ENCODE measurements around the gene FAM133A. TPM values are rescaled to one million over a fixed set of nuclear protein-coding genes. Genes with fewer than 3 reads are reported as not detected.

Gene FAM133A
- total RNA-seq (1 to 10 TPM; 2.4 to 3.4 TPM), polyA plus RNA-seq (ENCODE audit: insufficient read length in 2 of 2) (1 to 10 TPM; 2.5 to 3.5 TPM)
- long read RNA-seq, donor 1: 0 reads
- long read RNA-seq, donor 2: 0 reads
- long read RNA-seq, donor 3: 0 reads
- long read RNA-seq, donor 4: 0 reads

- DNase-seq (ENCODE audit: low read depth in 4 of 6, low spot score in 6 of 6): peak in 3 of 6 donors; percentile 44 to 90 (median 44)
- Histone ChIP-seq H3K36me3 (ENCODE audit: control insufficient read depth, insufficient read depth, low read length) (peaks cover 3% of the 10 kb centered on the region), H3K9me3 (ENCODE audit: control insufficient read depth, insufficient read depth, low read length) (no peaks in the 10 kb centered on the region), H3K27me3 (ENCODE audit: control insufficient read depth, insufficient read depth, low read length) (peaks cover 15% of the 10 kb centered on the region), H3K4me3 (ENCODE audit: low read depth, low read length) (peak within 1 kb of the TSS; percentile 69), H3K4me1 (ENCODE audit: control insufficient read depth, insufficient read depth, low read length) (no peaks in the 10 kb centered on the region), H3K27ac (ENCODE audit: low read depth, low read length) (peak within 1 kb of the TSS; percentile 87)
- WGBS (ENCODE audit: insufficient coverage): no CpG with 5 or more reads among the region's 11 CpGs
These were observed at the start of gene FAM133A for GRCh38 chrX:93673869-93674271. Gene FAM133A (plus strand): TSS chrX:93674206. CDS start chrX:93709420, 35,214 bp downstream.

- no peaks in the 10 kb centered on the region for H3K4me1 ChIP-seq (ENCODE audit: control insufficient read depth, insufficient read depth, low read length)
- no peaks in the 10 kb centered on the region for H3K36me3 ChIP-seq (ENCODE audit: control insufficient read depth, insufficient read depth, low read length)
- no peaks in the 10 kb centered on the region for H3K27me3 ChIP-seq (ENCODE audit: control insufficient read depth, insufficient read depth, low read length)
- 75% methylated on average over 2 of the region's 2 CpGs for WGBS (ENCODE audit: insufficient coverage)
- H3K4me3 ChIP-seq (ENCODE audit: low read depth, low read length): no peak overlapping the region
- H3K27ac ChIP-seq (ENCODE audit: low read depth, low read length): no peak overlapping the region
- DNase-seq (ENCODE audit: low read depth in 4 of 6, low spot score in 6 of 6): no peak
- H3K9me3 ChIP-seq (ENCODE audit: control insufficient read depth, insufficient read depth, low read length): no peaks in the 10 kb centered on the region
These were observed 36.4 kb upstream of the FAM133A start for GRCh38 chrX:93637591-93637990.

- no peak for DNase-seq (ENCODE audit: low read depth in 4 of 6, low spot score in 6 of 6)
- WGBS (ENCODE audit: insufficient coverage): 80% methylated on average over 1 of the region's 1 CpG
- no peaks in the 10 kb centered on the region for H3K36me3 ChIP-seq (ENCODE audit: control insufficient read depth, insufficient read depth, low read length)
- H3K27me3 ChIP-seq (ENCODE audit: control insufficient read depth, insufficient read depth, low read length): no peaks in the 10 kb centered on the region
- peaks cover 2% of the 10 kb centered on the region for H3K9me3 ChIP-seq (ENCODE audit: control insufficient read depth, insufficient read depth, low read length)
- no peaks in the 10 kb centered on the region for H3K4me1 ChIP-seq (ENCODE audit: control insufficient read depth, insufficient read depth, low read length)
- no peak overlapping the region for H3K27ac ChIP-seq (ENCODE audit: low read depth, low read length)
- no peak overlapping the region for H3K4me3 ChIP-seq (ENCODE audit: low read depth, low read length)
These were observed 24.6 kb upstream of the FAM133A start for GRCh38 chrX:93649381-93649780.

GRCh38 chrX:93660575-93660974, 13.4 kb upstream of the FAM133A start:
- 86% methylated on average over 7 of the region's 7 CpGs for WGBS (ENCODE audit: insufficient coverage)
- Histone ChIP-seq H3K27ac (ENCODE audit: low read depth, low read length) (no peak overlapping the region), H3K36me3 (ENCODE audit: control insufficient read depth, insufficient read depth, low read length) (no peaks in the 10 kb centered on the region), H3K9me3 (ENCODE audit: control insufficient read depth, insufficient read depth, low read length) (no peaks in the 10 kb centered on the region), H3K4me3 (ENCODE audit: low read depth, low read length) (no peak overlapping the region), H3K27me3 (ENCODE audit: control insufficient read depth, insufficient read depth, low read length) (no peaks in the 10 kb centered on the region), H3K4me1 (ENCODE audit: control insufficient read depth, insufficient read depth, low read length) (no peaks in the 10 kb centered on the region)
- DNase-seq (ENCODE audit: low read depth in 4 of 6, low spot score in 6 of 6): no peak

GRCh38 chrX:93673056-93673868, 744 bp upstream of the FAM133A start, which contains the start of gene NAP1L3:
Gene NAP1L3 (minus strand): TSS chrX:93673578. CDS start chrX:93673304, 274 bp downstream.
- H3K27me3 ChIP-seq (ENCODE audit: control insufficient read depth, insufficient read depth, low read length): peaks cover 16% of the 10 kb centered on the region
- peak within 1 kb of the TSS; percentile 87 for H3K27ac ChIP-seq (ENCODE audit: low read depth, low read length)
- H3K4me1 ChIP-seq (ENCODE audit: control insufficient read depth, insufficient read depth, low read length): no peaks in the 10 kb centered on the region
- DNase-seq (ENCODE audit: low read depth in 4 of 6, low spot score in 6 of 6): peak; percentile 72 to 98 (median 89)
- H3K4me3 ChIP-seq (ENCODE audit: low read depth, low read length): peak within 1 kb of the TSS; percentile 69
- H3K36me3 ChIP-seq (ENCODE audit: control insufficient read depth, insufficient read depth, low read length): peaks cover 3% of the 10 kb centered on the region
- WGBS (ENCODE audit: insufficient coverage): 1% methylated on average over 42 of the region's 51 CpGs
- no peaks in the 10 kb centered on the region for H3K9me3 ChIP-seq (ENCODE audit: control insufficient read depth, insufficient read depth, low read length)

- Histone ChIP-seq H3K27ac (ENCODE audit: low read depth, low read length) (no peak overlapping the region), H3K27me3 (ENCODE audit: control insufficient read depth, insufficient read depth, low read length) (no peaks in the 10 kb centered on the region), H3K4me1 (ENCODE audit: control insufficient read depth, insufficient read depth, low read length) (no peaks in the 10 kb centered on the region), H3K36me3 (ENCODE audit: control insufficient read depth, insufficient read depth, low read length) (no peaks in the 10 kb centered on the region), H3K9me3 (ENCODE audit: control insufficient read depth, insufficient read depth, low read length) (no peaks in the 10 kb centered on the region), H3K4me3 (ENCODE audit: low read depth, low read length) (no peak overlapping the region)
- WGBS (ENCODE audit: insufficient coverage): 97% methylated on average over 4 of the region's 6 CpGs
- DNase-seq (ENCODE audit: low read depth in 4 of 6, low spot score in 6 of 6): no peak
These were observed 22.0 kb downstream of the FAM133A start for GRCh38 chrX:93695981-93696380.

GRCh38 chrX:93703701-93704100, 29.7 kb downstream of the FAM133A start:
- Histone ChIP-seq H3K9me3 (ENCODE audit: control insufficient read depth, insufficient read depth, low read length) (no peaks in the 10 kb centered on the region), H3K27me3 (ENCODE audit: control insufficient read depth, insufficient read depth, low read length) (no peaks in the 10 kb centered on the region), H3K36me3 (ENCODE audit: control insufficient read depth, insufficient read depth, low read length) (no peaks in the 10 kb centered on the region), H3K27ac (ENCODE audit: low read depth, low read length) (no peak overlapping the region), H3K4me3 (ENCODE audit: low read depth, low read length) (no peak overlapping the region), H3K4me1 (ENCODE audit: control insufficient read depth, insufficient read depth, low read length) (no peaks in the 10 kb centered on the region)
- DNase-seq (ENCODE audit: low read depth in 4 of 6, low spot score in 6 of 6): peak in 1 of 6 donors; percentile 3
- no CpG with 5 or more reads among the region's 2 CpGs for WGBS (ENCODE audit: insufficient coverage)

GRCh38 chrX:93711076-93711475, 37.1 kb downstream of the FAM133A start:
- no CpG with 5 or more reads among the region's 4 CpGs for WGBS (ENCODE audit: insufficient coverage)
- peak in 1 of 6 donors; percentile 54 for DNase-seq (ENCODE audit: low read depth in 4 of 6, low spot score in 6 of 6)
- Histone ChIP-seq H3K4me3 (ENCODE audit: low read depth, low read length) (no peak overlapping the region), H3K27me3 (ENCODE audit: control insufficient read depth, insufficient read depth, low read length) (no peaks in the 10 kb centered on the region), H3K9me3 (ENCODE audit: control insufficient read depth, insufficient read depth, low read length) (no peaks in the 10 kb centered on the region), H3K27ac (ENCODE audit: low read depth, low read length) (no peak overlapping the region), H3K4me1 (ENCODE audit: control insufficient read depth, insufficient read depth, low read length) (no peaks in the 10 kb centered on the region), H3K36me3 (ENCODE audit: control insufficient read depth, insufficient read depth, low read length) (no peaks in the 10 kb centered on the region)

GRCh38 chrX:93741811-93742210, 67.8 kb downstream of the FAM133A start:
- H3K4me1 ChIP-seq (ENCODE audit: control insufficient read depth, insufficient read depth, low read length): no peaks in the 10 kb centered on the region
- peak in 1 of 6 donors; percentile 63 for DNase-seq (ENCODE audit: low read depth in 4 of 6, low spot score in 6 of 6)
- no peaks in the 10 kb centered on the region for H3K9me3 ChIP-seq (ENCODE audit: control insufficient read depth, insufficient read depth, low read length)
- no peak overlapping the region for H3K4me3 ChIP-seq (ENCODE audit: low read depth, low read length)
- H3K36me3 ChIP-seq (ENCODE audit: control insufficient read depth, insufficient read depth, low read length): no peaks in the 10 kb centered on the region
- H3K27ac ChIP-seq (ENCODE audit: low read depth, low read length): no peak overlapping the region
- no peaks in the 10 kb centered on the region for H3K27me3 ChIP-seq (ENCODE audit: control insufficient read depth, insufficient read depth, low read length)

GRCh38 chrX:93760163-93760562, 86.2 kb downstream of the FAM133A start:
- peak in 1 of 6 donors; percentile 32 for DNase-seq (ENCODE audit: low read depth in 4 of 6, low spot score in 6 of 6)
- no CpG with 5 or more reads among the region's 5 CpGs for WGBS (ENCODE audit: insufficient coverage)
- peaks cover 5% of the 10 kb centered on the region for H3K27me3 ChIP-seq (ENCODE audit: control insufficient read depth, insufficient read depth, low read length)

More at GRCh38 chrX:93760163-93760562, 86.2 kb downstream of the FAM133A start:
- no peak overlapping the region for H3K27ac ChIP-seq (ENCODE audit: low read depth, low read length)
- H3K9me3 ChIP-seq (ENCODE audit: control insufficient read depth, insufficient read depth, low read length): no peaks in the 10 kb centered on the region
- no peak overlapping the region for H3K4me3 ChIP-seq (ENCODE audit: low read depth, low read length)
- H3K4me1 ChIP-seq (ENCODE audit: control insufficient read depth, insufficient read depth, low read length): no peaks in the 10 kb centered on the region
- no peaks in the 10 kb centered on the region for H3K36me3 ChIP-seq (ENCODE audit: control insufficient read depth, insufficient read depth, low read length)

Measured in spinal cord (tissue), 10 donors.